Heart left ventricle (tissue), 13 donors: ENCODE data around the gene SBK1.

Source experiments
- POLR2A ChIP-seq, 2 donors: fragments of 450-650 bp; IDR thresholded peaks; one replicate each; pipeline ENCODE4 v1.6.1; 2017; ENCODE audit warnings: antibody characterized with exemption in 2 of 2, mild to moderate bottlenecking in 2 of 2, moderate library complexity in 2 of 2
- TF ChIP-seq, protein P1 (sequence below), 12 donors: fragments of 200-600 bp; sonication (generic) in 4 of 12; IDR thresholded peaks; one replicate each; pipeline versions ENCODE4 v1.5.0 to v1.8.0; 2018 to 2022; ENCODE audit warnings: antibody characterized with exemption in 12 of 12, mild to moderate bottlenecking in 5 of 12
- donor health status: ischemic (EF 13 %, LVEDD 7.1; RV severe dilation, severe dysfunction).
- donor health status: DM: no; HTN: yes; CAD: no.
- donor health status: DM: no; HTN: no; CAD: no.
- donor health status: ischemic (EF 25% LVEDD 6.9; RV normal size, moderate dysfunction).
- donor health status: ischemic (EF 25% LVEDD 5.7; RV mildly dilated, moderate dysfunction).
- donor health status: ischemic (EF 35%, LVEDD 5.7; RV mildly dilated, moderate dysfunction).
- donor health status: nonischemic (EF 11% LVEDD 7.7; RV severe dilation, severe dysfunction).
- donor health status: DM: yes; HTN: yes; CAD: no.
- donor health status: PGD.
- donor health status: ischemic (EF 29% LVEDD 5.4; RV normal size, mild dysfunction).
- donor health status: nonischemic (EF 23%, LVEDD 6.1; RV moderate dilation, normal function).

DNA sequence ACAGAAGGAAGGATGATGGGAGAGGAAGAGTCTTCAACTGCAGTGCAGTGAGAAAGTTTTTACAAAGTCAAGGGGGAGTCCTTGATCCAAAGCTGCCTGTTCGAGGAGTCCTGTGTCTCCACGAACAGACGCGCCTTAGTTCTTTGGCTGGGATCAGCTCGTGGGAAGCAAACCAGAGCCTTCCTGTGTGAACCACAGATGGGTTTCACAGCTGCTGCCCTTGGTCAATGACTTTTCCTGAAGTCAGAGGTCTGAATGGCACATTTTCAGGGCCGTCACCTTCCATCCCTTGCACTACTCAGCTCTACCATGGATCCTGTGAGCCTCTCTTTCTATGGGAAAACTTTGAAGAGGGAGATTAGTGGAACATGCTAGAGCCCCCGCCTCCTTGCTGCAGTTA is 4.2 kb upstream of the SBK1 start:
- TF ChIP-seq, protein P1, sequence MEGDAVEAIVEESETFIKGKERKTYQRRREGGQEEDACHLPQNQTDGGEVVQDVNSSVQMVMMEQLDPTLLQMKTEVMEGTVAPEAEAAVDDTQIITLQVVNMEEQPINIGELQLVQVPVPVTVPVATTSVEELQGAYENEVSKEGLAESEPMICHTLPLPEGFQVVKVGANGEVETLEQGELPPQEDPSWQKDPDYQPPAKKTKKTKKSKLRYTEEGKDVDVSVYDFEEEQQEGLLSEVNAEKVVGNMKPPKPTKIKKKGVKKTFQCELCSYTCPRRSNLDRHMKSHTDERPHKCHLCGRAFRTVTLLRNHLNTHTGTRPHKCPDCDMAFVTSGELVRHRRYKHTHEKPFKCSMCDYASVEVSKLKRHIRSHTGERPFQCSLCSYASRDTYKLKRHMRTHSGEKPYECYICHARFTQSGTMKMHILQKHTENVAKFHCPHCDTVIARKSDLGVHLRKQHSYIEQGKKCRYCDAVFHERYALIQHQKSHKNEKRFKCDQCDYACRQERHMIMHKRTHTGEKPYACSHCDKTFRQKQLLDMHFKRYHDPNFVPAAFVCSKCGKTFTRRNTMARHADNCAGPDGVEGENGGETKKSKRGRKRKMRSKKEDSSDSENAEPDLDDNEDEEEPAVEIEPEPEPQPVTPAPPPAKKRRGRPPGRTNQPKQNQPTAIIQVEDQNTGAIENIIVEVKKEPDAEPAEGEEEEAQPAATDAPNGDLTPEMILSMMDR (IDR thresholded peaks at IDR 0.05): no peak
- TF ChIP-seq POLR2A (IDR thresholded peaks at IDR 0.05): no peak
